ENCODE measurements around the gene BMF. TPM values are rescaled to one million over a fixed set of nuclear protein-coding genes. Genes with fewer than 3 reads are reported as not detected.

Gene BMF
- total and polyA plus RNA-seq, 5 experiments from 2014 or later, result 0.12 to 19.8 (median 0.44) TPM

GRCh38 chr15:40098489-40099261 lies 10.0 kb downstream of the BMF start:
- POLR2A ChIA-PET, result interaction anchor here (0.8 to 2.8 kb wide), 6 partner anchors 8 to 51 kb away, joined by 3 to 9 read pairs (median 4); partner anchors contain the start of gene BMF
- H3K27me3 Mint-ChIP-seq, result peaks cover 0 to 7% (median 0%) of the 10 kb centered on the region in 5 donors
- H3K4me1 Mint-ChIP-seq, result peaks cover 11 to 84% (median 32%) of the 10 kb centered on the region in 4 donors
- DNase-seq (peak in 6 of 10 donors; percentile 6 to 77 (median 29)), ATAC-seq (peak; percentile 90 to 96)
- H3K4me3 Mint-ChIP-seq, result peak overlapping the region; percentile 7 to 73 (median 62)
- no peaks in the 10 kb centered on the region for H3K36me3 Mint-ChIP-seq
- no peaks in the 10 kb centered on the region for H3K9me3 Mint-ChIP-seq
- H3K27ac Mint-ChIP-seq, result peak overlapping the region in 8 of 10 donors; percentile 5 to 94 (median 66)

GRCh38 chr15:40097968-40098476 lies 10.7 kb downstream of the BMF start:
- H3K4me3 Mint-ChIP-seq, result peak overlapping the region in 3 of 10 donors; percentile 27 to 73 (median 72)
- ATAC-seq (peak in 1 of 2 donors; percentile 19), DNase-seq (no peak)
- peaks cover 0 to 5% (median 0%) of the 10 kb centered on the region in 5 donors for H3K27me3 Mint-ChIP-seq
- POLR2A ChIA-PET, result interaction anchor here (0.8 to 2.8 kb wide), 4 partner anchors 9 to 50 kb away, joined by 3 to 9 read pairs (median 4); partner anchors contain the start of gene BMF
- peaks cover 11 to 89% (median 32%) of the 10 kb centered on the region in 4 donors for H3K4me1 Mint-ChIP-seq
- no peaks in the 10 kb centered on the region for H3K36me3 Mint-ChIP-seq
- H3K9me3 Mint-ChIP-seq, result no peaks in the 10 kb centered on the region
- peak overlapping the region in 4 of 10 donors; percentile 29 to 94 (median 91) for H3K27ac Mint-ChIP-seq

GRCh38 chr15:40097096-40097967 lies 11.3 kb downstream of the BMF start:
- no peak for ATAC-seq
- no peaks in the 10 kb centered on the region for H3K9me3 Mint-ChIP-seq
- peaks cover 0 to 3% (median 0%) of the 10 kb centered on the region in 5 donors for H3K27me3 Mint-ChIP-seq
- POLR2A ChIA-PET, result interaction anchor here (1.3 to 2.8 kb wide), 2 partner anchors 9 to 50 kb away, joined by 3 to 9 read pairs; no protein-coding TSS in a partner anchor
- H3K36me3 Mint-ChIP-seq, result no peaks in the 10 kb centered on the region
- peak overlapping the region in 3 of 10 donors; percentile 27 to 73 (median 34) for H3K4me3 Mint-ChIP-seq
- DNase-seq, result no peak
- peak overlapping the region in 3 of 10 donors; percentile 29 to 91 (median 40) for H3K27ac Mint-ChIP-seq
- peaks cover 13 to 90% (median 33%) of the 10 kb centered on the region in 4 donors for H3K4me1 Mint-ChIP-seq

GRCh38 chr15:40096094-40096891 lies 12.4 kb downstream of the BMF start:
- Mint-ChIP-seq H3K9me3 (no peaks in the 10 kb centered on the region), H3K4me3 (no peak overlapping the region), H3K27ac (peak overlapping the region in 5 of 10 donors; percentile 43 to 91 (median 60)), H3K27me3 (peaks cover 0 to 3% (median 0%) of the 10 kb centered on the region in 5 donors), H3K4me1 (peaks cover 12 to 92% (median 28%) of the 10 kb centered on the region in 4 donors), H3K36me3 (no peaks in the 10 kb centered on the region)
- DNase-seq (no peak), ATAC-seq (no peak)
- POLR2A ChIA-PET, result interaction anchor here (0.7 to 1.3 kb wide), 2 partner anchors 49 to 60 kb away, joined by 3 to 5 read pairs; no protein-coding TSS in a partner anchor

GRCh38 chr15:40095371-40096093 lies 13.1 kb downstream of the BMF start:
- Mint-ChIP-seq H3K9me3 (no peaks in the 10 kb centered on the region), H3K27ac (peak overlapping the region in 4 of 10 donors; percentile 43 to 91 (median 67)), H3K36me3 (no peaks in the 10 kb centered on the region), H3K4me1 (peaks cover 10 to 85% (median 21%) of the 10 kb centered on the region in 4 donors), H3K4me3 (peak overlapping the region in 1 of 10 donors; percentile 45), H3K27me3 (no peaks in the 10 kb centered on the region)
- no peak for DNase-seq
- POLR2A ChIA-PET, result interaction anchor here (0.7 kb wide), 1 partner anchor 61 kb away, joined by 5 read pairs; no protein-coding TSS in a partner anchor
- ATAC-seq, result no peak

GRCh38 chr15:40094156-40094555 lies 14.5 kb downstream of the BMF start:
- ATAC-seq (no peak), DNase-seq (no peak)
- POLR2A ChIA-PET, result interaction anchor here (1.0 to 2.2 kb wide), 2 partner anchors 10 to 12 kb away, joined by 8 to 9 read pairs; no protein-coding TSS in a partner anchor
- Mint-ChIP-seq H3K4me3 (no peak overlapping the region), H3K9me3 (no peaks in the 10 kb centered on the region), H3K36me3 (no peaks in the 10 kb centered on the region), H3K27ac (peak overlapping the region in 3 of 10 donors; percentile 37 to 91 (median 59)), H3K27me3 (peaks cover 0 to 1% (median 0%) of the 10 kb centered on the region in 5 donors), H3K4me1 (peaks cover 10 to 71% (median 17%) of the 10 kb centered on the region in 4 donors)

- no peak for DNase-seq
- Mint-ChIP-seq H3K27ac (peak overlapping the region in 3 of 10 donors; percentile 25 to 91 (median 31)), H3K27me3 (peaks cover 0 to 1% (median 0%) of the 10 kb centered on the region in 5 donors), H3K9me3 (no peaks in the 10 kb centered on the region), H3K36me3 (no peaks in the 10 kb centered on the region), H3K4me1 (peaks cover 4 to 62% (median 8%) of the 10 kb centered on the region in 4 donors), H3K4me3 (peak overlapping the region in 1 of 10 donors; percentile 37)
- peak in 1 of 2 donors; percentile 35 for ATAC-seq
- POLR2A ChIA-PET, result interaction anchor here (0.9 to 2.2 kb wide), 2 partner anchors 11 to 14 kb away, joined by 3 to 8 read pairs; no protein-coding TSS in a partner anchor
Observed at GRCh38 chr15:40092979-40093869, 15.5 kb downstream of the BMF start.

- H3K4me3 Mint-ChIP-seq, result no peak overlapping the region
- no peak for DNase-seq
- peak overlapping the region in 2 of 10 donors; percentile 43 to 91 for H3K27ac Mint-ChIP-seq
- POLR2A ChIA-PET, result interaction anchor here (2.2 kb wide), 1 partner anchor 12 kb away, joined by 8 read pairs; no protein-coding TSS in a partner anchor
- H3K27me3 Mint-ChIP-seq, result peaks cover 0 to 1% (median 0%) of the 10 kb centered on the region in 5 donors
- H3K9me3 Mint-ChIP-seq, result no peaks in the 10 kb centered on the region
- ATAC-seq, result no peak
- no peaks in the 10 kb centered on the region for H3K36me3 Mint-ChIP-seq
- peaks cover 2 to 55% (median 5%) of the 10 kb centered on the region in 4 donors for H3K4me1 Mint-ChIP-seq
Observed at GRCh38 chr15:40092256-40092978, 16.3 kb downstream of the BMF start.

- Mint-ChIP-seq H3K9me3 (no peaks in the 10 kb centered on the region), H3K4me1 (peaks cover 2 to 50% (median 5%) of the 10 kb centered on the region in 4 donors), H3K27ac (peak overlapping the region in 2 of 10 donors; percentile 16 to 55), H3K27me3 (peaks cover 0 to 1% (median 0%) of the 10 kb centered on the region in 5 donors), H3K36me3 (no peaks in the 10 kb centered on the region), H3K4me3 (no peak overlapping the region)
- ATAC-seq (no peak), DNase-seq (no peak)
- POLR2A ChIA-PET, result interaction anchor here (2.2 kb wide), 1 partner anchor 12 kb away, joined by 8 read pairs; no protein-coding TSS in a partner anchor
Observed at GRCh38 chr15:40091861-40092255, 16.8 kb downstream of the BMF start.

Measured in naive thymus-derived CD8-positive, alpha-beta T cell (primary cell).